H9 (cell line): Measurements from ENCODE around the gene RINT1. TPM values are rescaled to one million over a fixed set of nuclear protein-coding genes. Genes with fewer than 3 reads are reported as not detected.

Experiments used
- DNase-seq: peaks from one replicate; pipeline ENCODE4 v3.0.0-alpha.2; 2017
- H2AFZ ChIP-seq: one replicate; pipeline ENCODE4 v1.6.1; 2013; ENCODE audit warnings: mild to moderate bottlenecking, low read length, control low read depth, moderate library complexity
- H2AK5ac ChIP-seq: 2 replicates; pipeline ENCODE4 v1.6.1; 2013; ENCODE audit warnings: low read length, control low read depth, mixed read lengths; ENCODE audit not compliant: insufficient read length
- H2BK120ac ChIP-seq: one replicate; pipeline ENCODE4 v1.6.1; 2013; ENCODE audit warnings: low read depth, mild to moderate bottlenecking, low read length, control low read depth, inconsistent platforms; ENCODE audit not compliant: poor library complexity, severe bottlenecking
- H2BK12ac ChIP-seq: 2 replicates; pipeline ENCODE4 v1.6.1; 2013; ENCODE audit warnings: low read length, control low read depth, mixed read lengths, low read depth; ENCODE audit not compliant: insufficient read length
- H2BK15ac ChIP-seq: 2 replicates; pipeline ENCODE4 v1.6.1; 2013; ENCODE audit warnings: low read depth, low read length, control low read depth
- H2BK20ac ChIP-seq: one replicate; pipeline ENCODE4 v1.6.1; 2013; ENCODE audit warnings: low read depth, mild to moderate bottlenecking, low read length, control low read depth, inconsistent platforms; ENCODE audit not compliant: poor library complexity, severe bottlenecking
- H2BK5ac ChIP-seq: 2 replicates; pipeline ENCODE4 v1.6.1; 2013; ENCODE audit warnings: low read length, control low read depth, mixed read lengths; ENCODE audit not compliant: insufficient read length
- H3K14ac ChIP-seq: 2 replicates; pipeline ENCODE4 v1.6.1; 2013; ENCODE audit warnings: low read length, control low read depth; ENCODE audit not compliant: insufficient read depth
- H3K18ac ChIP-seq: 2 replicates; pipeline ENCODE4 v1.6.1; 2013; ENCODE audit warnings: low read depth, mild to moderate bottlenecking, mixed read lengths, low read length, control low read depth; ENCODE audit not compliant: insufficient read length
- H3K23ac ChIP-seq: 2 replicates; pipeline ENCODE4 v1.6.1; 2013; ENCODE audit warnings: low read length, control low read depth, mixed read lengths, low read depth; ENCODE audit not compliant: insufficient read length
- H3K23me2 ChIP-seq: 2 replicates; pipeline ENCODE4 v1.6.1; 2013; ENCODE audit warnings: low read depth, mild to moderate bottlenecking, mixed read lengths, low read length, control low read depth; ENCODE audit not compliant: insufficient read length, poor library complexity, severe bottlenecking
- H3K27ac ChIP-seq: 2 replicates; pipeline ENCODE4 v1.5.1; 2013; ENCODE audit warnings: low read length, control low read depth, mixed read lengths, low read depth; ENCODE audit not compliant: insufficient read length
- H3K27me3 ChIP-seq: 2 replicates; pipeline ENCODE4 v1.6.1; 2013; ENCODE audit warnings: low read length, control low read depth, inconsistent platforms; ENCODE audit not compliant: insufficient read depth
- H3K4ac ChIP-seq: 2 replicates; pipeline ENCODE4 v1.6.1; 2013; ENCODE audit warnings: low read depth, mild to moderate bottlenecking, control low read depth, inconsistent platforms, low read length, moderate library complexity
- H3K4me1 ChIP-seq: 2 replicates; pipeline ENCODE4 v1.6.1; 2013; ENCODE audit warnings: low read length, control low read depth, inconsistent platforms; ENCODE audit not compliant: insufficient read depth
- H3K4me2 ChIP-seq: 2 replicates; pipeline ENCODE4 v1.6.1; 2013; ENCODE audit warnings: low read length, control low read depth, mixed read lengths; ENCODE audit not compliant: insufficient read length, insufficient read depth
- H3K56ac ChIP-seq: 2 replicates; pipeline ENCODE4 v1.6.1; 2013; ENCODE audit warnings: low read depth, mild to moderate bottlenecking, mixed read lengths, low read length, control low read depth; ENCODE audit not compliant: insufficient read length
- H3K79me1 ChIP-seq: 2 replicates; pipeline ENCODE4 v1.6.1; 2013; ENCODE audit warnings: low read depth, mild to moderate bottlenecking, moderate library complexity, low read length, control low read depth, inconsistent platforms; ENCODE audit not compliant: insufficient read depth, poor library complexity, severe bottlenecking
- H3K79me2 ChIP-seq: 2 replicates; pipeline ENCODE4 v1.6.1; 2013; ENCODE audit warnings: low read length, control low read depth, inconsistent platforms; ENCODE audit not compliant: insufficient read depth
- H3K9ac ChIP-seq: 2 replicates; pipeline ENCODE4 v1.6.1; 2013; ENCODE audit warnings: low read length, control low read depth, mixed read lengths; ENCODE audit not compliant: insufficient read length; ENCODE audit errors: extremely low read depth
- H3K9me3 ChIP-seq: one replicate; pipeline ENCODE4 v1.6.1; 2013; ENCODE audit warnings: low read depth, low read length, inconsistent platforms; ENCODE audit not compliant: control insufficient read depth
- H3T11ph ChIP-seq: one replicate; pipeline ENCODE4 v1.6.1; 2013; ENCODE audit warnings: mild to moderate bottlenecking, low read length, control low read depth, inconsistent platforms
- H4K20me1 ChIP-seq: one replicate; pipeline ENCODE4 v1.6.1; 2013; ENCODE audit not compliant: control insufficient read depth, insufficient read length, insufficient read depth
- H4K5ac ChIP-seq: 2 replicates; pipeline ENCODE4 v1.6.1; 2013; ENCODE audit warnings: low read depth, mild to moderate bottlenecking, mixed read lengths, low read length, control low read depth; ENCODE audit not compliant: insufficient read length
- H4K8ac ChIP-seq: replicated peaks from 2 replicates; pipeline ENCODE4 v1.6.1; 2013; ENCODE audit warnings: low read length, control low read depth, mixed read lengths, low read depth; ENCODE audit not compliant: insufficient read length
- H4K91ac ChIP-seq: 2 replicates; pipeline ENCODE4 v1.6.1; 2013; ENCODE audit warnings: low read depth, mild to moderate bottlenecking, moderate library complexity, mixed read lengths, low read length, control low read depth; ENCODE audit not compliant: insufficient read length
- H3K27ac Mint-ChIP-seq, 3 experiments: 2 replicates in 2 of 3; 3 replicates in 1 of 3; pipeline ENCODE4 v1.8.0; 2020 to 2021; ENCODE audit warnings: mixed read lengths in 3 of 3, mild to moderate bottlenecking in 1 of 3, moderate library complexity in 1 of 3
- H3K27me3 Mint-ChIP-seq: 2 replicates; pipeline ENCODE4 v1.8.0; 2021; ENCODE audit warnings: low read depth, mild to moderate bottlenecking, moderate library complexity, mixed read lengths
- H3K36me3 Mint-ChIP-seq, 3 experiments: 2 replicates in 2 of 3; 3 replicates in 1 of 3; pipeline ENCODE4 v1.8.0; 2020 to 2021; ENCODE audit warnings: low read depth in 3 of 3, mixed read lengths in 3 of 3; ENCODE audit not compliant: insufficient read depth in 1 of 3
- H3K4me1 Mint-ChIP-seq, 2 experiments: 2 replicates each; pipeline ENCODE4 v1.8.0; 2020; ENCODE audit warnings: mixed read lengths in 2 of 2
- H3K4me3 Mint-ChIP-seq, 2 experiments: 2 replicates in 1 of 2; 3 replicates in 1 of 2; pipeline ENCODE4 v1.8.0; 2020 to 2021; ENCODE audit warnings: mild to moderate bottlenecking in 2 of 2, mixed read lengths in 2 of 2, moderate library complexity in 1 of 2
- H3K9me3 Mint-ChIP-seq, 2 experiments: 2 replicates in 1 of 2; 3 replicates in 1 of 2; pipeline ENCODE4 v1.8.0; 2020; ENCODE audit warnings: mild to moderate bottlenecking in 2 of 2, mixed read lengths in 2 of 2, moderate library complexity in 1 of 2
- WGBS: extraction: QIAGEN DNeasy Blood & Tissue Kit; methylation state at CpG from one replicate; pipeline ENCODE4 v1.1.7; 2013; ENCODE audit warnings: missing lambda C conversion rate, low lambda C conversion rate, mixed read lengths; ENCODE audit not compliant: insufficient read length; ENCODE audit errors: extremely low coverage; 5-methylcytosine and 5-hydroxymethylcytosine counted together
- total RNA-seq: library from RNA; stranded (reverse); gene quantifications from 2 replicates; pipeline ENCODE4 v1.2.1, GENCODE V29; 2021
- TF ChIP-seq, protein P1 (sequence below): fragments of 200-600 bp; sonication (generic); conservative IDR thresholded peaks from 3 replicates; pipeline ENCODE4 v1.8.0; 2021; ENCODE audit warnings: antibody characterized with exemption, mild to moderate bottlenecking

Gene RINT1
- total RNA-seq, 1 experiment from 2014 or later: 21.5 TPM

DNA sequence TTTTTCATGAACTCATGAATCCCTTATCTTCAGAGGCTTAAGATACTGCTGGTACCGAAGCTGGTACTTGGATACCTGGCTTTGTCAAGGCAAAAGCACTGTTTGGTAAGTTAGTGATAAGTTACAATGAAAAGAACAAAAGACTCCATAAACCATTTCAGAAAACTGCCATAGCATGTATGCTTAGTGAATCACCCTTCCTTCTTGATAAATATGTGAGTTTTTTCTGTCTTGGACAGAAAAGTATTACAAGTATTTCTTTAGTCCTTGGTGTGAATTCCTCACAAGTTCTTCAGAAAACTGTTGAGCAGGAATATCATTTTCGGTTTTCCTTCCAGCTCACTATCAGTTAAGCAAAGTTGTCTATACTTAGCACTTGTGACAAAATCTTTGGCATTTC is 35.5 kb upstream of the RINT1 start:
- Histone ChIP-seq H3K79me2 (no peaks in the 10 kb centered on the region), H3K9ac (no peak overlapping the region), H2AFZ (no peak overlapping the region), H3K79me1 (no peaks in the 10 kb centered on the region), H4K20me1 (no peaks in the 10 kb centered on the region), H3K4me1 (no peaks in the 10 kb centered on the region), H3K23ac (no peak overlapping the region), H3K27ac (no peak overlapping the region), H4K5ac (no peak overlapping the region), H3K9me3 (no peaks in the 10 kb centered on the region), H2BK120ac (no peak overlapping the region), H4K8ac (no peak overlapping the region), H3K56ac (no peak overlapping the region), H3K4ac (no peak overlapping the region), H2BK15ac (no peak overlapping the region), H3K4me2 (no peak overlapping the region), H2BK5ac (no peak overlapping the region), H2BK20ac (no peak overlapping the region), H3K18ac (no peak overlapping the region), H4K91ac (no peak overlapping the region), H3K27me3 (no peaks in the 10 kb centered on the region), H3K14ac (no peak overlapping the region), H3T11ph (no peak overlapping the region), H3K23me2 (no peaks in the 10 kb centered on the region), H2BK12ac (no peak overlapping the region), H2AK5ac (no peak overlapping the region)
- TF ChIP-seq, protein P1, sequence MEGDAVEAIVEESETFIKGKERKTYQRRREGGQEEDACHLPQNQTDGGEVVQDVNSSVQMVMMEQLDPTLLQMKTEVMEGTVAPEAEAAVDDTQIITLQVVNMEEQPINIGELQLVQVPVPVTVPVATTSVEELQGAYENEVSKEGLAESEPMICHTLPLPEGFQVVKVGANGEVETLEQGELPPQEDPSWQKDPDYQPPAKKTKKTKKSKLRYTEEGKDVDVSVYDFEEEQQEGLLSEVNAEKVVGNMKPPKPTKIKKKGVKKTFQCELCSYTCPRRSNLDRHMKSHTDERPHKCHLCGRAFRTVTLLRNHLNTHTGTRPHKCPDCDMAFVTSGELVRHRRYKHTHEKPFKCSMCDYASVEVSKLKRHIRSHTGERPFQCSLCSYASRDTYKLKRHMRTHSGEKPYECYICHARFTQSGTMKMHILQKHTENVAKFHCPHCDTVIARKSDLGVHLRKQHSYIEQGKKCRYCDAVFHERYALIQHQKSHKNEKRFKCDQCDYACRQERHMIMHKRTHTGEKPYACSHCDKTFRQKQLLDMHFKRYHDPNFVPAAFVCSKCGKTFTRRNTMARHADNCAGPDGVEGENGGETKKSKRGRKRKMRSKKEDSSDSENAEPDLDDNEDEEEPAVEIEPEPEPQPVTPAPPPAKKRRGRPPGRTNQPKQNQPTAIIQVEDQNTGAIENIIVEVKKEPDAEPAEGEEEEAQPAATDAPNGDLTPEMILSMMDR: no peak
- Mint-ChIP-seq H3K36me3 (peaks cover 21 to 55% (median 23%) of the 10 kb centered on the region in 3 experiments; a peak in 6 of 7 replicates), H3K27ac (no peak overlapping the region), H3K4me3 (no peak overlapping the region), H3K4me1 (peaks cover 0 to 4% of the 10 kb centered on the region in 2 experiments; a peak in 3 of 4 replicates), H3K9me3 (no peaks in the 10 kb centered on the region), H3K27me3 (no peaks in the 10 kb centered on the region)
- DNase-seq: no peak
- no CpG with 5 or more reads among the region's 2 CpGs for WGBS
